ENCODE measurements around the gene CHEK2. TPM values are rescaled to one million over a fixed set of nuclear protein-coding genes. Genes with fewer than 3 reads are reported as not detected.

CHEK2 gene
- total and polyA plus RNA-seq, 8 donors: 0.83 to 4.6 (median 3.1) TPM

- ATAC-seq (no peak), DNase-seq (no peak), FAIRE-seq (no peak)
- 81% methylated on average over 2 of the region's 2 CpGs for WGBS, 2 donors
- TF ChIP-seq CTCF (IDR thresholded peaks at IDR 0.05): no peak
- Histone ChIP-seq H3K4me3 (no peak overlapping the region), H3K27ac (peak overlapping the region in 1 of 4 donors; percentile 30), H3K27me3 (no peaks in the 10 kb centered on the region), H3K4me1 (no peaks in the 10 kb centered on the region), H3K9me3 (no peaks in the 10 kb centered on the region), H3K36me3 (no peaks in the 10 kb centered on the region)
- intact Hi-C loops (cut with DNase I): no loop called here
Measured at GRCh38 chr22:28711341-28711740, 30.3 kb downstream of the CHEK2 start.

- DNase-seq: no peak
- Histone ChIP-seq H3K4me1 (no peaks in the 10 kb centered on the region), H3K27me3 (no peaks in the 10 kb centered on the region), H3K27ac (peak overlapping the region in 1 of 4 donors; percentile 2), H3K9me3 (no peaks in the 10 kb centered on the region), H3K4me3 (no peak overlapping the region), H3K36me3 (no peaks in the 10 kb centered on the region)
- WGBS, 2 donors: 80 to 86% methylated on average over 3 of the region's 3 CpGs
- intact Hi-C loops (cut with DNase I): no loop called here
- no peak for TF ChIP-seq CTCF (IDR thresholded peaks at IDR 0.05)
- peak in 2 of 4 donors; percentile 35 to 40 for ATAC-seq
- no peak for FAIRE-seq
Measured at GRCh38 chr22:28710576-28711191, 30.9 kb downstream of the CHEK2 start.

- Histone ChIP-seq H3K27ac (peak overlapping the region in 1 of 4 donors; percentile 2), H3K27me3 (no peaks in the 10 kb centered on the region), H3K9me3 (no peaks in the 10 kb centered on the region), H3K4me3 (no peak overlapping the region), H3K36me3 (no peaks in the 10 kb centered on the region), H3K4me1 (no peaks in the 10 kb centered on the region)
- no peak for TF ChIP-seq CTCF (IDR thresholded peaks at IDR 0.05)
- DNase-seq: no peak
- ATAC-seq: no peak
- intact Hi-C loops (cut with DNase I): no loop called here
- no peak for FAIRE-seq
Measured at GRCh38 chr22:28710107-28710506, 31.5 kb downstream of the CHEK2 start.

- H3K9me3 ChIP-seq: no peaks in the 10 kb centered on the region
- TF ChIP-seq CTCF (IDR thresholded peaks at IDR 0.05): no peak
- no peaks in the 10 kb centered on the region for H3K36me3 ChIP-seq
- 92 to 95% methylated on average over 6 of the region's 6 CpGs for WGBS, 2 donors
- no peak overlapping the region for H3K27ac ChIP-seq
- H3K4me1 ChIP-seq: no peaks in the 10 kb centered on the region
- H3K27me3 ChIP-seq: no peaks in the 10 kb centered on the region
- no peak for ATAC-seq
- no peak for DNase-seq
- no peak overlapping the region for H3K4me3 ChIP-seq
- FAIRE-seq: no peak
- intact Hi-C loops (cut with DNase I): no loop called here
Measured at GRCh38 chr22:28706845-28707244, 34.8 kb downstream of the CHEK2 start.

GRCh38 chr22:28703436-28703835, 38.2 kb downstream of the CHEK2 start:
- intact Hi-C loops (cut with DNase I): no loop called here
- Histone ChIP-seq H3K27me3 (no peaks in the 10 kb centered on the region), H3K27ac (no peak overlapping the region), H3K4me1 (no peaks in the 10 kb centered on the region), H3K4me3 (no peak overlapping the region), H3K9me3 (no peaks in the 10 kb centered on the region), H3K36me3 (no peaks in the 10 kb centered on the region)
- FAIRE-seq (no peak), ATAC-seq (no peak), DNase-seq (no peak)
- no peak for TF ChIP-seq CTCF (IDR thresholded peaks at IDR 0.05)
